Osteoblast (primary cell): ENCODE results near the gene SPAG16. TPM values are rescaled to one million over a fixed set of nuclear protein-coding genes. Genes with fewer than 3 reads are reported as not detected.

Source experiments
- DNase-seq: peaks from one replicate; pipeline ENCODE4 v3.0.0; 2011; ENCODE audit warnings: low spot score, mixed read lengths; ENCODE audit not compliant: insufficient read length; ENCODE audit errors: missing footprints
- H2AFZ ChIP-seq: 2 replicates; pipeline ENCODE4 v1.6.0; 2011; ENCODE audit warnings: mild to moderate bottlenecking, low read length
- H3K27ac ChIP-seq: 2 replicates; pipeline ENCODE4 v1.5.1; 2011; ENCODE audit warnings: mild to moderate bottlenecking, low read depth, low read length, moderate library complexity
- H3K27me3 ChIP-seq: 2 replicates; pipeline ENCODE4 v1.6.0; 2012; ENCODE audit warnings: mild to moderate bottlenecking, control low read depth, inconsistent platforms, low read length, moderate library complexity; ENCODE audit not compliant: insufficient read depth
- H3K36me3 ChIP-seq: 2 replicates; pipeline ENCODE4 v1.5.1; 2011; ENCODE audit warnings: mild to moderate bottlenecking, low read length, control low read depth, moderate library complexity; ENCODE audit not compliant: insufficient read depth
- H3K4me1 ChIP-seq: 2 replicates; pipeline ENCODE4 v1.5.1; 2011; ENCODE audit warnings: mild to moderate bottlenecking, low read length, control low read depth, moderate library complexity; ENCODE audit not compliant: insufficient read depth
- H3K4me2 ChIP-seq: 2 replicates; pipeline ENCODE4 v1.6.0; 2011; ENCODE audit warnings: mild to moderate bottlenecking, low read length; ENCODE audit not compliant: insufficient read depth
- H3K4me3 ChIP-seq: fragments of 200-600 bp; sonication (generic); 3 replicates; pipeline ENCODE4 v1.5.1; 2012; ENCODE audit warnings: mild to moderate bottlenecking, low read length, inconsistent platforms; ENCODE audit not compliant: insufficient read depth
- H3K79me2 ChIP-seq: 2 replicates; pipeline ENCODE4 v1.6.0; 2012; ENCODE audit warnings: mild to moderate bottlenecking, low read length, control low read depth, inconsistent platforms; ENCODE audit not compliant: insufficient read depth
- H3K9me3 ChIP-seq: 2 replicates; pipeline ENCODE4 v1.5.1; 2011; ENCODE audit warnings: low read depth, low read length, control low read depth
- H4K20me1 ChIP-seq: 2 replicates; pipeline ENCODE4 v1.6.0; 2012; ENCODE audit warnings: mild to moderate bottlenecking, low read length, control low read depth; ENCODE audit not compliant: insufficient read depth
- CTCF ChIP-seq: IDR thresholded peaks from 2 replicates; pipeline ENCODE4 v1.5.1; 2011; ENCODE audit warnings: mild to moderate bottlenecking, low read depth, low read length, moderate library complexity; ENCODE audit errors: extremely low read depth
- total RNA-seq: library from RNA; depleted of rRNA; stranded (reverse); fragments of >200 nt; gene quantifications from 2 replicates; pipeline ENCODE4 v1.2.3, GENCODE V29; 2012

SPAG16 gene
- total RNA-seq, 1 donor: 47.8 TPM

- no peaks in the 10 kb centered on the region for H3K27me3 ChIP-seq
- H3K36me3 ChIP-seq: no peaks in the 10 kb centered on the region
- H3K27ac ChIP-seq: no peak overlapping the region
- H2AFZ ChIP-seq: no peak overlapping the region
- no peaks in the 10 kb centered on the region for H3K4me1 ChIP-seq
- no peaks in the 10 kb centered on the region for H3K79me2 ChIP-seq
- no peak for DNase-seq
- no peak overlapping the region for H3K4me3 ChIP-seq
- no peak overlapping the region for H3K4me2 ChIP-seq
- H3K9me3 ChIP-seq: no peaks in the 10 kb centered on the region
- no peaks in the 10 kb centered on the region for H4K20me1 ChIP-seq
- TF ChIP-seq CTCF: no peak
Measured at GRCh38 chr2:214031566-214031965, 747.3 kb downstream of the SPAG16 start.

- H3K36me3 ChIP-seq: no peaks in the 10 kb centered on the region
- no peaks in the 10 kb centered on the region for H3K9me3 ChIP-seq
- no peak overlapping the region for H3K4me3 ChIP-seq
- H4K20me1 ChIP-seq: no peaks in the 10 kb centered on the region
- H3K4me1 ChIP-seq: no peaks in the 10 kb centered on the region
- H3K27me3 ChIP-seq: no peaks in the 10 kb centered on the region
- H2AFZ ChIP-seq: no peak overlapping the region
- TF ChIP-seq CTCF: no peak
- no peak overlapping the region for H3K4me2 ChIP-seq
- DNase-seq: no peak
- no peaks in the 10 kb centered on the region for H3K79me2 ChIP-seq
- no peak overlapping the region for H3K27ac ChIP-seq
Measured at GRCh38 chr2:214034417-214034816, 750.2 kb downstream of the SPAG16 start.

GRCh38 chr2:214035091-214035852 lies 751.0 kb downstream of the SPAG16 start:
- DNase-seq: no peak

More at GRCh38 chr2:214035091-214035852, 751.0 kb downstream of the SPAG16 start:
- no peaks in the 10 kb centered on the region for H4K20me1 ChIP-seq
- TF ChIP-seq CTCF: no peak
- H3K36me3 ChIP-seq: no peaks in the 10 kb centered on the region
- H3K4me1 ChIP-seq: no peaks in the 10 kb centered on the region
- H3K27me3 ChIP-seq: no peaks in the 10 kb centered on the region
- H3K4me3 ChIP-seq: no peak overlapping the region
- H3K4me2 ChIP-seq: no peak overlapping the region
- no peak overlapping the region for H2AFZ ChIP-seq
- no peaks in the 10 kb centered on the region for H3K79me2 ChIP-seq
- no peak overlapping the region for H3K27ac ChIP-seq
- no peaks in the 10 kb centered on the region for H3K9me3 ChIP-seq
